Activated CD4-positive, alpha-beta T cell treated with anti-CD3 and anti-CD28 coated beads, Interleukin-2, amount 50 U/mL, for 1 hour (primary cell): ENCODE measurements around the gene FMO2.

ENCODE experiments used
- DNase-seq: peaks from one replicate; pipeline ENCODE4 v3.0.0-alpha.2; 2020

FMO2 gene

DNA sequence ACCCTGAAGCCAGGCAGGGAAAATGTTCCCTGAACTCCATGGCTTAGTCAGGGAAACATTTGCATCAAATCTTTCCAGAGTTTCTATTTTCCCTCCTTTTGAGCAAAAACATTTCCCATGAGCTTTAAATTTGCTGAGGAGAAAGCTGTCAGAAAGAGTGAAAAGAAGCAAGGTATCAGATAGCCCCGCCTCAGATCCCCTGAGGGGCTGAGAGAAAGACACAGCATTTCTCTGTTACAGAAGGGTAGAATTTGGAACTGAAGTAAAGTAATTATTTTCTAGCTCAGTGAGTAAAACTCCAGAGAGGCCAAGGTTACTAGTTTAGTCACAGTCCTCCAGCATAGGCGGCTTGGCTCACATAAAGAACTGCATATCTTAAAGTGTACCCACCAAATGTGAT, 73.8 kb downstream of the FMO2 start:
- no peak for DNase-seq
